HG03342 (cell line): Measurements from ENCODE around the gene FRZB.

Experiments used
- ATAC-seq: cut with Tn5 transposase; IDR thresholded peaks from one replicate; pipeline ENCODE4 v1.9.1; 2021; ENCODE audit warnings: mild to moderate bottlenecking, moderate library complexity; ENCODE audit not compliant: unreplicated experiment

FRZB gene

GRCh38 chr2:182845794-182846417 is 20.5 kb downstream of the FRZB start:
- ATAC-seq: no peak

- ATAC-seq: no peak
Measured at GRCh38 chr2:182836451-182836850, 30.0 kb downstream of the FRZB start.

- ATAC-seq: no peak
Measured at GRCh38 chr2:182834293-182834692, 32.1 kb downstream of the FRZB start.

- ATAC-seq: no peak
Measured at GRCh38 chr2:182833084-182833854, 33.2 kb downstream of the FRZB start.

- no peak for ATAC-seq
Measured at GRCh38 chr2:182831921-182832320, 34.5 kb downstream of the FRZB start.

- ATAC-seq: no peak
Measured at GRCh38 chr2:182831101-182831500, 35.3 kb downstream of the FRZB start.

GRCh38 chr2:182827182-182827879 is 39.1 kb downstream of the FRZB start:
- no peak for ATAC-seq

GRCh38 chr2:182826496-182826895 is 39.9 kb downstream of the FRZB start:
- no peak for ATAC-seq

GRCh38 chr2:182826064-182826463 is 40.4 kb downstream of the FRZB start:
- no peak for ATAC-seq

GRCh38 chr2:182824767-182825158 is 41.7 kb downstream of the FRZB start:
- no peak for ATAC-seq

- ATAC-seq: no peak
Measured at GRCh38 chr2:182824056-182824766, 42.2 kb downstream of the FRZB start.

GRCh38 chr2:182822733-182823132 is 43.7 kb downstream of the FRZB start:
- no peak for ATAC-seq

- ATAC-seq: no peak
Measured at GRCh38 chr2:182821182-182821581, 45.3 kb downstream of the FRZB start.

GRCh38 chr2:182819412-182819811 is 47.0 kb downstream of the FRZB start:
- no peak for ATAC-seq

- no peak for ATAC-seq
Measured at GRCh38 chr2:182818925-182819324, 47.5 kb downstream of the FRZB start.

- ATAC-seq: no peak
Measured at GRCh38 chr2:182818501-182818900, 47.9 kb downstream of the FRZB start.

GRCh38 chr2:182817558-182817957 is 48.9 kb downstream of the FRZB start:
- no peak for ATAC-seq

GRCh38 chr2:182816866-182817265 is 49.6 kb downstream of the FRZB start:
- ATAC-seq: no peak

GRCh38 chr2:182814804-182815203 is 51.6 kb downstream of the FRZB start:
- ATAC-seq: no peak

GRCh38 chr2:182814380-182814779 is 52.1 kb downstream of the FRZB start:
- no peak for ATAC-seq

- no peak for ATAC-seq
Measured at GRCh38 chr2:182810087-182810486, 56.4 kb downstream of the FRZB start.
